ENCODE measurements around the gene HTT-AS. TPM values are rescaled to one million over a fixed set of nuclear protein-coding genes. Genes with fewer than 3 reads are reported as not detected.

Gene HTT-AS
- total RNA-seq, 4 donors from 2014 or later = not detected

DNA sequence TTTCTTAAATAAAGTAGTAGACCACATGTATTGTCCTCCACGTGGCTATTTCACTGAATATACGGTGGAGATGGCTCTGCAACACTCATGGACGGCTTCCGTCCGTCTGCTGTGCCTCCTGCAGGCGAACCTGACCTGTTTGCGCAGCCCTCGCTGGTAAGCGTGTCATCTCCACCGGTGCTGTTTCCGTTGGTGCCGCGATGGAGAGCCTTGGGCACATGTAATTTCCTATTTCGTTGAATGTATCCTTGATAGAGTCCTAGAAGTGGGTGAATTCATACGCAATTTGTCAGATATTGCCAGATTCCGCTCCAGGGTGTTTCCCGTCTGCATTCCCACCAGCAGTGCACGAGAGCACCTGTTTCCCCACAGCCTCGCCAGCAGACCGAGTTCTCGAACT lies 48.5 kb downstream of the HTT-AS start:
- Histone ChIP-seq H3K27me3 (no peaks in the 10 kb centered on the region), H3K36me3 (peaks cover 0 to 3% of the 10 kb centered on the region in 2 donors), H3K27ac (no peak overlapping the region), H3K4me1 (no peaks in the 10 kb centered on the region), H3K9me3 (no peaks in the 10 kb centered on the region), H3K4me3 (no peak overlapping the region)
- TF ChIP-seq POLR2A (IDR thresholded peaks at IDR 0.05) (no peak), CTCF (IDR thresholded peaks at IDR 0.05) (no peak), POLR2AphosphoS5 (IDR thresholded peaks at IDR 0.05) (no peak), EP300 (IDR thresholded peaks at IDR 0.05) (no peak)
- 91 to 95% methylated on average over 20 to 21 of the region's 21 CpGs for WGBS, 2 donors (ENCODE audit: low coverage in 1 of 2)
- no peak for ATAC-seq

GRCh38 chr4:3022651-3023050 lies 51.7 kb downstream of the HTT-AS start:
- Histone ChIP-seq H3K4me1 (no peaks in the 10 kb centered on the region), H3K27ac (no peak overlapping the region), H3K9me3 (no peaks in the 10 kb centered on the region), H3K27me3 (no peaks in the 10 kb centered on the region), H3K36me3 (peaks cover 0 to 3% of the 10 kb centered on the region in 2 donors), H3K4me3 (no peak overlapping the region)
- TF ChIP-seq CTCF (IDR thresholded peaks at IDR 0.05) (no peak), POLR2AphosphoS5 (IDR thresholded peaks at IDR 0.05) (no peak), POLR2A (IDR thresholded peaks at IDR 0.05) (no peak), EP300 (IDR thresholded peaks at IDR 0.05) (no peak)
- 31 to 90% methylated on average over 2 of the region's 3 CpGs for WGBS, 2 donors (ENCODE audit: low coverage in 1 of 2)
- no peak for ATAC-seq

DNA sequence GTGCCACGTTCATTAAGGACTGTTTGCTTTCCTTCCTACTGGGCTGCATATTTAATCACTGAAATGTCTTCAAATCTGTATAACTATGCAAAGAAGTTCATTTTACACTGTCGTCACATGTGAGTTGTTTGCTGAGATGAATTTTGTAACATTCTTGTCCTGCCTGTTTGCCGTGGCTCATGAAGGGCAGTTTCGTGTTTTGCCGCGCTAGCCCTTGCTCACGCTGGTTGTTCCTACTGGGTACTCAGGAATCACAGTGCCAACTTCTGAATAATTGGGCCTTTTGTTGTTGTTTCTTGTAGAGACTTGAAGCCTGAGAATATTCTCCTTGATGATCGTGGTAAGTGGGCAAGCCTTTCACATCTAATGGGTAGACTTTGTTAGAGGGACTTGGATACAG lies 52.2 kb downstream of the HTT-AS start:
- Histone ChIP-seq H3K4me1 (no peaks in the 10 kb centered on the region), H3K9me3 (no peaks in the 10 kb centered on the region), H3K27ac (no peak overlapping the region), H3K4me3 (no peak overlapping the region), H3K36me3 (peaks cover 0 to 3% of the 10 kb centered on the region in 2 donors), H3K27me3 (no peaks in the 10 kb centered on the region)
- ATAC-seq = no peak
- WGBS, 2 donors (ENCODE audit: low coverage in 1 of 2) = 81 to 92% methylated on average over 7 to 8 of the region's 8 CpGs
- TF ChIP-seq POLR2AphosphoS5 (IDR thresholded peaks at IDR 0.05) = no peak
- TF ChIP-seq POLR2A (IDR thresholded peaks at IDR 0.05) = no peak
- no peak for TF ChIP-seq EP300 (IDR thresholded peaks at IDR 0.05)
- no peak for TF ChIP-seq CTCF (IDR thresholded peaks at IDR 0.05)

DNA sequence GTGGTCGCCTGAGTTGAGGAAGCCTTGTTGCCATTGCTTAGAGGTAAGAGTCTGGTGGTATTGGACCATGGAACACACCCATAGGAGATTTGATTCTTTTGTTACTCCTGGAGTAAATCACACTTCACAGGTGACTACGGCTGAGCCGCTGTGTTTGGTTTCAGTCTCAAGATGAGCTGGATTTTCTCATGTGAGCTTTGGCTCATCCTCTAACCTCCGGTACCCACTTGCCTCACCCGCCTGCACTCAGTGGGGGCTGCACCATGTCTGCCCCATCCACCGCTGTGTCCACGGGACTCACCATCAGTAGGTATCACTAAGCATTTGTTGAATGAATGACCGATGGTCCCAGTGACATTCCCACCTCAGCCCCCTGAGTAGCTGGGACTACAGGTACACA lies 52.7 kb downstream of the HTT-AS start:
- ATAC-seq = no peak
- Histone ChIP-seq H3K4me1 (no peaks in the 10 kb centered on the region), H3K9me3 (no peaks in the 10 kb centered on the region), H3K36me3 (peaks cover 0 to 3% of the 10 kb centered on the region in 2 donors), H3K27me3 (no peaks in the 10 kb centered on the region), H3K27ac (no peak overlapping the region), H3K4me3 (no peak overlapping the region)
- WGBS, 2 donors (ENCODE audit: low coverage in 1 of 2) = 91 to 96% methylated on average over 4 to 7 of the region's 8 CpGs
- TF ChIP-seq POLR2AphosphoS5 (IDR thresholded peaks at IDR 0.05) = no peak
- no peak for TF ChIP-seq POLR2A (IDR thresholded peaks at IDR 0.05)
- no peak for TF ChIP-seq EP300 (IDR thresholded peaks at IDR 0.05)
- no peak for TF ChIP-seq CTCF (IDR thresholded peaks at IDR 0.05)

- no peaks in the 10 kb centered on the region for H3K27me3 ChIP-seq
- no peak for ATAC-seq
- no peak overlapping the region for H3K4me3 ChIP-seq
- TF ChIP-seq POLR2A (IDR thresholded peaks at IDR 0.05) (no peak), POLR2AphosphoS5 (IDR thresholded peaks at IDR 0.05) (no peak), EP300 (IDR thresholded peaks at IDR 0.05) (no peak)
- peaks cover 0 to 3% of the 10 kb centered on the region in 2 donors for H3K36me3 ChIP-seq
- H3K4me1 ChIP-seq = no peaks in the 10 kb centered on the region
- no peaks in the 10 kb centered on the region for H3K9me3 ChIP-seq
- 59 to 67% methylated on average over 6 of the region's 6 CpGs for WGBS, 2 donors (ENCODE audit: low coverage in 1 of 2)
- H3K27ac ChIP-seq = no peak overlapping the region
Observed at GRCh38 chr4:3021127-3021526, 53.2 kb downstream of the HTT-AS start.
